Right cardiac atrium (tissue), 5 donors: ENCODE results near the gene STPG4. TPM values are rescaled to one million over a fixed set of nuclear protein-coding genes. Genes with fewer than 3 reads are reported as not detected.
"Not testable (repeated sequence)": the region's sequence is repeated elsewhere in the genome, so short reads cannot be mapped to it uniquely, and the experiment has no call there.

ENCODE experiments used
- ATAC-seq, 2 donors: fragments of 200-7000 bp; cut with Tn5 transposase; one replicate each; pipeline versions ENCODE4 v1.8.0 to v1.9.1; 2020; ENCODE audit warnings: moderate library complexity in 2 of 2, mild to moderate bottlenecking in 1 of 2
- DNase-seq, 3 donors: peaks; one replicate each; pipeline ENCODE4 v3.0.0-alpha.2; 2020
- H3K27ac ChIP-seq: one replicate; pipeline ENCODE4 v1.5.1; 2013; ENCODE audit warnings: mild to moderate bottlenecking, low read length, control low read depth, moderate library complexity
- H3K27me3 ChIP-seq: one replicate; pipeline ENCODE4 v1.6.1; 2013; ENCODE audit not compliant: control insufficient read depth, insufficient read depth
- H3K4me1 ChIP-seq: one replicate; pipeline ENCODE4 v1.6.1; 2013; ENCODE audit warnings: low read length; ENCODE audit not compliant: control insufficient read depth, insufficient read depth
- H3K4me3 ChIP-seq: one replicate; pipeline ENCODE4 v1.5.1; 2013; ENCODE audit warnings: low read length, control low read depth
- H3K9me3 ChIP-seq: one replicate; pipeline ENCODE4 v1.6.1; 2013; ENCODE audit warnings: low read length; ENCODE audit not compliant: control insufficient read depth
- WGBS: extraction: QIAGEN DNeasy Blood & Tissue Kit; methylation state at CpG from one replicate; pipeline ENCODE4 v1.1.7; 2013; 5-methylcytosine and 5-hydroxymethylcytosine counted together
- intact Hi-C, 4 donors: fragments of 100-400 bp; cut with DNase I; formaldehyde crosslinking; loops; one replicate each; pipeline versions ENCODE4 v1.11.0 to v1.14.0; 2022 to 2023
- polyA plus RNA-seq: library from polyadenylated mRNA; stranded (reverse); fragments of 200-250 nt; gene quantifications from one replicate; pipeline ENCODE4 v1.2.3, GENCODE V29; 2013
- total RNA-seq, 4 donors: library from RNA; stranded (reverse); fragmentation: NEBNext Ultra II Directional; extraction: Animal tissue kit (Norgen Biotek cat#: 25700); gene quantifications; one replicate each; pipeline ENCODE4 v1.2.1, GENCODE V29; 2021
- donor health status: healthy with polysubstance abuse.
- donor health status: DM: no; HTN: yes; CAD: no.
- donor health status: DM: no; HTN: no; CAD: no.
- donor health status: DM: no; HTN: yes; CAD: no; lungs with severe emphysema.
- donor health status: DM: yes; HTN: yes; CAD: no.

Gene STPG4
- total and polyA plus RNA-seq, 5 donors = 0.20 to 0.29 TPM; not detected in 3

DNA sequence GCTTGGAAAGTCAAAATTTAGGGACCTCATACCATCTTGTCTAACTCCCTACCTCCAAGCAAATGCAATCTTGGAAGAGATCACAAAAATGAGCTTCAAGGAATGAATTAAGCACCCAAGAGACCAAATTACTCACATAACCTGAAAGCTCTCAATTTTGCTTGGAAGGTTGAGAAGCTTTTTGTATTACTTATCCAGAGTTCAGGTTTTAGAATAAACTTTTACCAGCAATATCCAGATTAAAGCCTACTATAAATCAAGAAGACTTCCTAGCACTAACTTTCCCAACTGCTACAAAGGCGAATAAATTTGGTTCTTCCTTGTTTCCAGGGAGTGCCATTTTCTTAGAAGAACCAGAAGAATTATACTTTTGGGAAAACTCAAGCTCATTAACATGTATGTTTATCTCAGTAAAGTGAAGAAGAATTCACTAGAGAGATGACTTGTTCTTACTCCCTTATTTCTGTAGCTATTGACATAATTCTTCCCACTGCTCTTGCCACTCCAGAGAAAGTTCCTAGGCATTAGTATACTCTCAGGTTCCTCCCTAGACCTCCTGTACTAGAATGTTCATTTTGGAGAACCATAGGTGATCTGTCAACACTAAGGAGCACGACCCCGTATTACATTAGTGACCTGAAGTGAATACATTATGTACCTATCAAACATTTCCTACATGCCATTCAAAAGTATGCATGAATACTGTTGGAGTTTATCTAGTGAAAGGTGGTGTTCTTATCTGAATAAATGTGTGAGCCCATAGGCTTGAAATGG is 18.0 kb upstream of the STPG4 start:
- no peaks in the 10 kb centered on the region for H3K9me3 ChIP-seq
- intact Hi-C loops = no loop called here
- no peak for DNase-seq
- H3K27ac ChIP-seq = no peak overlapping the region
- no peaks in the 10 kb centered on the region for H3K27me3 ChIP-seq
- WGBS = 46% methylated on average over 3 of the region's 3 CpGs
- no peaks in the 10 kb centered on the region for H3K4me1 ChIP-seq
- no peak for ATAC-seq
- H3K4me3 ChIP-seq = peak overlapping the region; percentile 88

DNA sequence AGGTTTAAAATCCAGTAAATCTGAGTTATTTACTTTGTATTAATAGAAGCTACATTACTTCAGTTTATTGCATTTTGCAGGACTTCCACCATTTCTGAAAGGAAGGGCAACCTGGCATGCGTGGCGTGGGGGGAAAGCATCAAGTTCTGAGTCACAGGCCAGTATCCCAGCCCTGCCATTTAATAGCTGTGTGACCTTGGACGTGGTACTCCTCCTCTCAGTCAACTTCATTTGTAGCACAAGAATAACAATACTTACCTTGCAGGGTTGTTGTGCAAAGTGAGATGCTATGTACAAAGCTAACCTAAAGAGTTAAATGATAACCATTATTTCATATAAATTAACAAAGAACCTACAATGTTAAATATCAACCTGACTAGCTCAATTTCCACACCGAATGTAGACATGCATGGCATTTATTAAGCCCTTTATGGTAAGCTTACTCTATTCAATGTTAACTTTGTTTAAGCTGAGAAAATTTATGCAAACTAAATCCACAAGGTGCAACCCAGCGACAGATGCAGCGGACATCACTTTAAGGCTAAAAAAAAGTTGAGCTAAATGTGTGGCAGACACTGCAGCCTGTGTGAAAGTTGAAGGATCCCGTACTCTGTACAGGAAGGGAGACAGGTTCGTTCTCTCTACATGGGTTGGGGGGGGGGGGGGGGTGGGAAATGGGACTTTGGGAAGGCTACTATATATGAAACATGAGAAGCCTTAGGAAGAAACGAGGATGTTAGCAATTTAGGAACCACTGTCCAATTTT is 17.2 kb upstream of the STPG4 start:
- H3K9me3 ChIP-seq = no peaks in the 10 kb centered on the region
- intact Hi-C loops = no loop called here
- H3K4me3 ChIP-seq = peak overlapping the region; percentile 88
- no peak overlapping the region for H3K27ac ChIP-seq
- no peaks in the 10 kb centered on the region for H3K27me3 ChIP-seq
- ATAC-seq (no peak), DNase-seq (no peak)
- no peaks in the 10 kb centered on the region for H3K4me1 ChIP-seq
- WGBS = 34% methylated on average over 9 of the region's 9 CpGs

DNA sequence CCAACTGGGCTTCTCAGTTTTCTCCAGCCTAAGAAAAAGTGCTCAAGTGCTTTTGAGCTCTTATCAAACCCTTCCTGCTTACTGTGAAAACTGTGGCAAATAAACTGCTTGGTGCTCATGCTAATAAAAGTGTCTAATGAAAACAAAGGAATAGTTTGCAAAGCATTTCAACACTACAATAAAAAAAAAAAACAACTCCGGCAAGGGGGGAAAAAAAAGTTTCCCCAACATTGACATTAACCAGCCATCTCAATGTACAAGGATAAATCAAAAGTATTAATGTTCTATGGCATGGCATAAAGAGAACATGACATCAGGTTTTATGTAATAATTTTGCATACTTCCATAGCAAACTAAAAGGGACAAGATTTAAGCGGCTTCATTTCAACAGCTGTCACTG is 14.7 kb upstream of the STPG4 start:
- H3K27ac ChIP-seq = no peak overlapping the region
- 58% methylated on average over 2 of the region's 2 CpGs for WGBS
- intact Hi-C loops = loop anchor here in 1 of 4 donors (5.0 kb wide), 1 partner anchor 77 kb away; no protein-coding TSS in a partner anchor

DNA sequence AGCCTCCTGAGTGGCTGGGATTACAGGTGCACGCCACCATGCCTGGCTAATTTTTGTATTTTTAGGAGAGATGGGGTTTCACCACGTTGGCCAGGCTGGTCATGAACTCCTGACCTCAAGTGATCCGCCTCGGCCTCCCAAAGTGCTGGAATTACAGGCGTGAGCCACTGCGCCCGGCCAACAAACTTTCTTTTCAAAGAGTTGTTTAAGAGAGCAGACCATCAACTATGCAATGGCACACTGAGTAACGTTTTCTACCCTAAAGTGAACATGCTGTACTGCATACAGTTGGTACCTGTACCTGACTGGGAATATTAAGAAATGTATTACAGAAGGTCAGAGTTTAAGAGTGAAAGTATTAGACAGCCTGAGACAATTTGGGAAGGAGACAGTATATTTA is 13.8 kb upstream of the STPG4 start:
- not testable (repeated sequence) for H3K27ac ChIP-seq, ATAC-seq, H3K4me1 ChIP-seq, H3K4me3 ChIP-seq, DNase-seq, H3K27me3 ChIP-seq, H3K9me3 ChIP-seq
- intact Hi-C loops = loop anchor here in 1 of 4 donors (5.0 kb wide), 1 partner anchor 77 kb away; no protein-coding TSS in a partner anchor
- 68% methylated on average over 8 of the region's 8 CpGs for WGBS

More for the DNA sequence above, 14.7 kb upstream of the STPG4 start:
- DNase-seq (no peak), ATAC-seq (no peak)
- Histone ChIP-seq H3K4me3 (peak overlapping the region; percentile 20), H3K9me3 (no peaks in the 10 kb centered on the region), H3K4me1 (no peaks in the 10 kb centered on the region), H3K27me3 (no peaks in the 10 kb centered on the region)

GRCh38 chr2:47167149-47167548 is 12.0 kb upstream of the STPG4 start:
- Histone ChIP-seq H3K27me3 (no peaks in the 10 kb centered on the region), H3K4me1 (no peaks in the 10 kb centered on the region), H3K9me3 (no peaks in the 10 kb centered on the region), H3K4me3 (no peak overlapping the region), H3K27ac (no peak overlapping the region)
- WGBS = 80% methylated on average over 5 of the region's 5 CpGs
- DNase-seq (no peak), ATAC-seq (no peak)
- intact Hi-C loops = loop anchor here in 1 of 4 donors (5.0 kb wide), 1 partner anchor 75 kb away; no protein-coding TSS in a partner anchor

DNA sequence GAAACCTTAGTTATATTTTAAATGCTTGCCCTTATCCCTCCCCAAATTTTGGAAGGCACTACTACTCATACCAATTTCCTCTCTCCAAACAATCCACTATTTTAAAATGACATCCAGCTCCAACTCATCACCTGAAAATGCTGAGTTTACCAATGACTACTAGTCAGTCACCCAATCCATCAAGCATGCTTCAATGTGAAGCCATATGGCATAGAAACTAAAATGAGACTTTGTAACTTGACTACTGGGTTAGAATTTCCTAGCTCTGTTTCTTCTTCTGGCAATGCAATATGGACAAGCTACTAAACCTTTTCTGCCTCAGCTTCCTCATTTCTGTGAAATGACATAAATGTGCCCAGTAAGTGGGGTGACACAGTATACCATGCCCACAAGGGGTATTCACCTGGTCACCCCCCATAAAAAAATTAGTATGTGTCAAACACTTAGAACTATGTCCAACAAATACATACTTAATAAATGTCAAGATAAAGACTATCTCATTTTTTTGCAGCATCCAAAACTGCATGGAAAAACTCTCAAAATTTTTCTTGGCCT is 10.0 kb upstream of the STPG4 start:
- Histone ChIP-seq H3K4me1 (no peaks in the 10 kb centered on the region), H3K27ac (no peak overlapping the region)

DNA sequence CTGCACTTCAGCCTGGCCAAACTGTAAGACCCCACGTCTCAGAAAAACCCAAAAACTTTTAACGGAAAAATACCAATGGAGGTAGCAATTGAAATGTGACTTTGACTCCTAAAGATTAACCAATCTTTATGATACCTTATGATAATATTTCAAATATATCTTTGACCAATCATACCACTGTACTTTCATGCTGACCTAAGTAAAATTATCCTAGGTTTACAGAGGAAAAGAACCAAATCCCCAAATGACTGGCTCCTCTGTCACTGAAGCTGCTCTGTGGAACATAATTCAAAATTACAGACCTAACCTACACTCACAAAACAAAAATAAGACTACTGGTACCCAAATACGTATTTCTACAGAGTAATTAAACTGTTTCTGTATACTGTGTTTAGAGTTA is 7.7 kb upstream of the STPG4 start:
- H3K4me1 ChIP-seq = no peaks in the 10 kb centered on the region
- WGBS = 88% methylated on average over 3 of the region's 3 CpGs

More for the DNA sequence above, 10.0 kb upstream of the STPG4 start:
- no peak for DNase-seq
- no peak for ATAC-seq
- intact Hi-C loops = loop anchor here in 1 of 4 donors (5.0 kb wide), 1 partner anchor 73 kb away; no protein-coding TSS in a partner anchor
- H3K4me3 ChIP-seq = no peak overlapping the region
- H3K9me3 ChIP-seq = no peaks in the 10 kb centered on the region
- no peaks in the 10 kb centered on the region for H3K27me3 ChIP-seq

GRCh38 chr2:47161475-47161874 is 6.4 kb upstream of the STPG4 start:
- intact Hi-C loops = no loop called here
- WGBS = 91% methylated on average over 3 of the region's 3 CpGs

More for the DNA sequence above, 7.7 kb upstream of the STPG4 start:
- Histone ChIP-seq H3K27me3 (no peaks in the 10 kb centered on the region), H3K27ac (no peak overlapping the region), H3K9me3 (no peaks in the 10 kb centered on the region), H3K4me3 (no peak overlapping the region)
- DNase-seq (no peak), ATAC-seq (no peak)
- intact Hi-C loops = no loop called here

DNA sequence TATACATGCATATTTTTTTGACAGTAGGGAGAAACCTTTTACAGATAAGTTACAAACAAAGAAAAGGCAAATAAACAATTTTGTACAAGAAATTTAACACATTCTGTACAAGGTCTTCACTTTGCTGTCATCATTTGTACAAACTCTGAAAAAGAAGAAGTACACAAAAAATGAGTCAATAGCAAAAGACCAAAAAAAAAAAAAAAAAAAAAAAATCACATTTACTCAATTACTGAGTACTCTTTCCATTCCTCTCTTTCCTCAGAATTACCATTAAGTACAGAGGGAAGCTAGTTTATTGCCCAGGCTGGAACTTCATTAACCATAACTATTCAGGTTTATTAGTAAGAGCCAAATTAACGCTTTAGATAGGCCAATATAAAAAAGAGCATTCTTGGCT is 5.6 kb upstream of the STPG4 start:
- Histone ChIP-seq H3K4me1 (no peaks in the 10 kb centered on the region), H3K9me3 (no peaks in the 10 kb centered on the region), H3K4me3 (no peak overlapping the region), H3K27ac (no peak overlapping the region), H3K27me3 (no peaks in the 10 kb centered on the region)
- intact Hi-C loops = no loop called here
- 93% methylated on average over 1 of the region's 1 CpG for WGBS
- ATAC-seq (no peak), DNase-seq (no peak)

More at GRCh38 chr2:47161475-47161874, 6.4 kb upstream of the STPG4 start:
- no peak overlapping the region for H3K27ac ChIP-seq
- H3K4me1 ChIP-seq = no peaks in the 10 kb centered on the region
- H3K27me3 ChIP-seq = no peaks in the 10 kb centered on the region
- H3K4me3 ChIP-seq = no peak overlapping the region
- no peak for ATAC-seq
- no peak for DNase-seq
- no peaks in the 10 kb centered on the region for H3K9me3 ChIP-seq

GRCh38 chr2:47160211-47160610 is 5.1 kb upstream of the STPG4 start:
- no peaks in the 10 kb centered on the region for H3K9me3 ChIP-seq
- H3K27me3 ChIP-seq = no peaks in the 10 kb centered on the region
- intact Hi-C loops = no loop called here
- H3K27ac ChIP-seq = no peak overlapping the region
- DNase-seq (no peak), ATAC-seq (no peak)
- WGBS = 92% methylated on average over 3 of the region's 3 CpGs
- no peaks in the 10 kb centered on the region for H3K4me1 ChIP-seq
- H3K4me3 ChIP-seq = no peak overlapping the region

DNA sequence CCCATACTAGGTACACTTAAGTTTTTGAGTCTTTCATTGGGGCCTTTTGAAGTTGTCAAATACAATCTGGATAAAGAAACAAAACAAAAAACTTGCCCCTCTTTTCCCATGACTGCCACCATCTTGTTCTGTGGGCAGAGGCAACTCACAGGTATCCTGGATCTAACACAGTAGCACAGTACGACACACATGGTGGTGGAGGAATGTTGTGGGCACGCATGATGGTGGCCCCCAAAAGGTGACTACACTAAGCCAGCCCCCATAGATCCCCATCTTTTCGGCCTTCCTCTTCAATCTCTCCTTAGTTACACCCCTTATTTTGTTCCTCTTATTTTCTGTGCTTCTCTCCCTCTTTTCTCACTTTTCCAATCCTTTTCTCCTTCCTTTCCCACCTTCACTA is 4.5 kb upstream of the STPG4 start:
- Histone ChIP-seq H3K9me3 (no peaks in the 10 kb centered on the region), H3K4me3 (no peak overlapping the region), H3K4me1 (no peaks in the 10 kb centered on the region), H3K27me3 (no peaks in the 10 kb centered on the region), H3K27ac (no peak overlapping the region)
- DNase-seq = no peak
- intact Hi-C loops = no loop called here
- peak in 1 of 2 donors; percentile 38 for ATAC-seq
- 98% methylated on average over 3 of the region's 3 CpGs for WGBS
